Adrenal gland (tissue), 12 donors: ENCODE results near the gene PDE10A. TPM values are rescaled to one million over a fixed set of nuclear protein-coding genes. Genes with fewer than 3 reads are reported as not detected.

Source experiments
- DNase-seq, 7 donors: peaks; one replicate each; pipeline ENCODE4 v3.0.0-alpha.2; 2019 to 2020
- H3K27ac ChIP-seq, 5 donors: fragments of 200-600 bp; sonication (generic) in 4 of 5; 1 replicate in 3 of 5; 2 replicates in 2 of 5; pipeline versions ENCODE4 v1.5.1 to v1.8.0; 2016 to 2020; ENCODE audit warnings: mild to moderate bottlenecking in 1 of 5
- H3K27me3 ChIP-seq: fragments of 200-600 bp; 2 replicates; pipeline ENCODE4 v1.8.0; 2021
- H3K36me3 ChIP-seq, 2 donors: fragments of 200-600 bp; replicated peaks in 1 of 2; 1 replicate in 1 of 2; 2 replicates in 1 of 2; pipeline versions ENCODE4 v1.5.1 to v1.8.0; 2018 to 2022
- H3K4me1 ChIP-seq, 2 donors: fragments of 200-600 bp; replicated peaks in 1 of 2; 1 replicate in 1 of 2; 2 replicates in 1 of 2; pipeline versions ENCODE4 v1.5.1 to v1.8.0; 2018 to 2021
- H3K4me3 ChIP-seq, 4 donors: fragments of 200-600 bp; sonication (generic) in 3 of 4; one replicate each; pipeline ENCODE4 v1.5.1; 2016 to 2018
- H3K9me3 ChIP-seq, 3 donors: fragments of 200-600 bp; sonication (generic) in 1 of 3; replicated peaks in 1 of 3; 1 replicate in 2 of 3; 2 replicates in 1 of 3; pipeline versions ENCODE4 v1.5.1 to v1.8.0; 2016 to 2021
- CTCF ChIP-seq, 6 experiments: fragments of 450-650 bp in 4 of 6; fragments of 200-600 bp in 2 of 6; sonication (generic) in 1 of 6; IDR thresholded peaks; 1 replicate in 5 of 6; 2 replicates in 1 of 6; pipeline versions ENCODE4 v1.5.1 to v1.8.0; 2016 to 2021; ENCODE audit warnings: antibody characterized with exemption in 6 of 6, mild to moderate bottlenecking in 2 of 6, moderate library complexity in 1 of 6
- POLR2A ChIP-seq, 2 donors: fragments of 450-650 bp; IDR thresholded peaks; one replicate each; pipeline ENCODE4 v1.6.1; 2017; ENCODE audit warnings: antibody characterized with exemption in 2 of 2, mild to moderate bottlenecking in 2 of 2, moderate library complexity in 1 of 2
- WGBS, 4 donors: extraction: QIAGEN DNeasy Blood & Tissue Kit in 2 of 4; methylation state at CpG; one replicate each; pipeline versions ENCODE4 v1.1.5 to v1.1.7; 2013 to 2017; 5-methylcytosine and 5-hydroxymethylcytosine counted together
- intact Hi-C, 2 donors: fragments of 100-400 bp; cut with DNase I; formaldehyde crosslinking; loops; one replicate each; pipeline versions ENCODE4 v1.14.1 to v1.15.0; 2022 to 2023
- polyA plus RNA-seq, 3 donors: library from polyadenylated mRNA; stranded (reverse); fragments of 200-250 nt in 2 of 3; fragments of 350-450 nt in 1 of 3; fragmentation: Illumina TruSeq in 1 of 3; extraction: RNeasy Lipid Tissue Mini Kit (QIAGEN cat#74804) in 1 of 3; gene quantifications; one replicate each; pipeline ENCODE4 v1.2.3, GENCODE V29; 2013 to 2014
- total RNA-seq, 9 donors: library from RNA; depleted of rRNA in 4 of 9; stranded (reverse); fragments of >200 nt in 4 of 9; fragments of 120-200 nt in 1 of 9; fragmentation: NEBNext Ultra II Directional in 1 of 9; extraction: Animal tissue kit (Norgen Biotek cat#: 25700) in 1 of 9; gene quantifications; one replicate each; pipeline versions ENCODE4 v1.1.0 to v1.2.4, GENCODE V29; 2013 to 2023
- donor health status: healthy with polysubstance abuse.
- donor health status: Bipolar disorder and iron deficiency.
- donor health status: DM: yes; HTN: yes; CAD: no.
- donor health status: DM: no; HTN: no; CAD: no.
- donor health status: DM: no; HTN: no; CAD: no.
- donor health status: DM: yes; HTN: yes; CAD: no.

Gene PDE10A
- total and polyA plus RNA-seq, 12 donors: 4.0 to 199 (median 27.8) TPM

GRCh38 chr6:165655191-165655590 is 7.8 kb downstream of the PDE10A start:
- H3K4me3 ChIP-seq: no peak overlapping the region
- no peak for DNase-seq
- H3K27ac ChIP-seq: no peak overlapping the region
- no peaks in the 10 kb centered on the region for H3K36me3 ChIP-seq
- H3K9me3 ChIP-seq: no peaks in the 10 kb centered on the region
- intact Hi-C loops: no loop called here
- WGBS, 4 donors: 95 to 97% (median 96%) methylated on average over 11 of the region's 11 CpGs
- TF ChIP-seq CTCF (IDR thresholded peaks at IDR 0.05) (no peak), POLR2A (IDR thresholded peaks at IDR 0.05) (no peak)
- H3K27me3 ChIP-seq: no peaks in the 10 kb centered on the region
- H3K4me1 ChIP-seq: no peaks in the 10 kb centered on the region

GRCh38 chr6:165654144-165654543 is 8.9 kb downstream of the PDE10A start:
- no peak for TF ChIP-seq CTCF (IDR thresholded peaks at IDR 0.05)
- no peak for TF ChIP-seq POLR2A (IDR thresholded peaks at IDR 0.05)
- Histone ChIP-seq H3K4me3 (no peak overlapping the region), H3K27me3 (no peaks in the 10 kb centered on the region), H3K27ac (no peak overlapping the region), H3K9me3 (no peaks in the 10 kb centered on the region), H3K36me3 (no peaks in the 10 kb centered on the region), H3K4me1 (no peaks in the 10 kb centered on the region)
- intact Hi-C loops: no loop called here
- DNase-seq: no peak
- 92 to 97% (median 95%) methylated on average over 9 of the region's 9 CpGs for WGBS, 4 donors

GRCh38 chr6:165653607-165654006 is 9.4 kb downstream of the PDE10A start:
- no peak for DNase-seq
- WGBS, 4 donors: 81 to 90% (median 85%) methylated on average over 8 to 11 of the region's 11 CpGs

GRCh38 chr6:165653196-165653595 is 9.8 kb downstream of the PDE10A start:
- H3K9me3 ChIP-seq: no peaks in the 10 kb centered on the region
- no peak overlapping the region for H3K4me3 ChIP-seq
- WGBS, 4 donors: 74 to 89% (median 81%) methylated on average over 7 to 9 of the region's 9 CpGs
- DNase-seq: no peak
- H3K27me3 ChIP-seq: no peaks in the 10 kb centered on the region
- intact Hi-C loops: no loop called here
- no peaks in the 10 kb centered on the region for H3K36me3 ChIP-seq
- TF ChIP-seq POLR2A (IDR thresholded peaks at IDR 0.05) (no peak), CTCF (IDR thresholded peaks at IDR 0.05) (no peak)
- no peak overlapping the region for H3K27ac ChIP-seq
- H3K4me1 ChIP-seq: no peaks in the 10 kb centered on the region

More at GRCh38 chr6:165653607-165654006, 9.4 kb downstream of the PDE10A start:
- Histone ChIP-seq H3K9me3 (no peaks in the 10 kb centered on the region), H3K27me3 (no peaks in the 10 kb centered on the region), H3K4me3 (no peak overlapping the region), H3K36me3 (no peaks in the 10 kb centered on the region), H3K27ac (no peak overlapping the region), H3K4me1 (no peaks in the 10 kb centered on the region)
- no peak for TF ChIP-seq POLR2A (IDR thresholded peaks at IDR 0.05)
- TF ChIP-seq CTCF (IDR thresholded peaks at IDR 0.05): no peak
- intact Hi-C loops: no loop called here
